Measurements from ENCODE around the gene LRPAP1.
"Not testable (repeated sequence)": the region's sequence is repeated elsewhere in the genome, so short reads cannot be mapped to it uniquely, and the experiment has no call there.

Gene LRPAP1

DNA sequence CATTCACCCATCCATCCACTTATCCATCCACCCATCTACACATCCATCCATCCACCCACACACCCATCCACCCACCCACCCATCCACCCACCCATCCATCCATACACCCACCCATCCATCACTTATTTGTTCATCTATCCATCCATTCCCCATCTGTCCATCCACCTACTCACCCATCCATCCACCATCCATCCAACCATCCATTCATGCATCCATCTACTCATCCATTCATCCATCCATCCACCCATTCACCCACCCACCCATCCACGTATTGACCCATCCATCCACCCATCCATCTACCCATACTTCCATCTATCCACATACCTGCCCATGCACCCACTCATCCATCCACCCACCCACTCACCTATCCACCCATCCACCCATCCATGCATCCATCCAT, 28.2 kb upstream of the LRPAP1 start:
- DNase-seq (ENCODE audit: low spot score), result not testable (repeated sequence)

DNA sequence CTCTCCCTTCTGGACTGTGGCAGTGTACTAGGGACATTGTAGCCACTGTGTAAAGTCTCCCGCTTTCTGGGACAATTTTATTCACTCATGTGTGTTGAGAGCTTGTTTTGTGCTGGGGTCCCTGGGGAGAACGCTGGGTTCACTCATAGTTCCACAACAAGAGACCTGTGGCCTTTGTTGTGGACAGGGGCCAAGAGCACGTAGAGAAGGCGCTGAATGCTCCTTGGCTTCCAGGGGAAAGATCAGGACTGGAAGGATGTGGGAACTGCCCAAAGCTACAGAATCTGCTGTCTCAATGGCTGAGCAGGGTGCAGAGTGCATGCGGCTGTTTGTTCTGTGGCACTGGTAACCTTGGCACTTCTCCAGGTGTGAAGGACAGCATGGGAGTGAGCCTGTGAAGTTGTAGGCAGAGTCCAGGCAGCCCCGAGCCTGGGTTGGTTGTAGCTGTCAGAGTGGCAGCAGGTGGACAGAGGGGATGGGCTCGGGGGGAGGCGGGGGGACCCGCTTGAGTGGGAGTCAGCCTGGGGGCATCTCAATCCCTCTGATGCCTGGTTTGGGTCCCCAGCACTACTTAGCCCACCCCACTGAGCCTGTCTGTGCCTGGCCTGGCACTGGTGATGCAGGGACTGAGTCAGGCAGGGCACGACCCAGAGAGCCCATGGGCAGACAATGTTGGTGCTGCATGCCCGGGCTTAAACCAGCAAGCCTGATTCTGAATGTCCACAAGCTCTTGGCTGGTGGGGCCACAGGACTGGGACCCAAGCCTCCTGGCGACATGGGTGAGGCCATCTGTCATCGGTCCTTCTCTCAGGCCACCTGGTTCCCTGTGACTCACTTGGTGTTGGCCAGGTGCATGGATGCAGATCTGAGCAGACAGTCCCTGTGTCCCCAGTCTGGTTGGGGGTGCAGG, 27.4 kb upstream of the LRPAP1 start:
- not testable (repeated sequence) for DNase-seq (ENCODE audit: low spot score)

DNA sequence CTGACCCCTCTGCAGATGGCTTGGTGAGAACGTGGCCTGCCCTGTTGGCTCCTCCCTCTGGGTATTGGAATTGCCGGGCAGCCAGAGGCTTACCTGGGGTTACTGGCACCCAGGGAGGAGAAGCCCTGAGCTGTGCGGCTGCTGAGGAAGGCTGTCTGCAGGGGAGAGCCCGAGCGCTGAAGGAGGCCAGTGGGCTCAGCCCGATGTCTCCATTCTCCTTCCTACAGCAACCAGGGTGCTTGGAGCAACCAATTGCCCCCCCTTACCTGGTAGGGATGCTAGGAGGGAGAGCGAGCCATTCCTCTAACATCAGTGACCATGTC, 26.3 kb upstream of the LRPAP1 start:
- not testable (repeated sequence) for DNase-seq (ENCODE audit: low spot score)

DNA sequence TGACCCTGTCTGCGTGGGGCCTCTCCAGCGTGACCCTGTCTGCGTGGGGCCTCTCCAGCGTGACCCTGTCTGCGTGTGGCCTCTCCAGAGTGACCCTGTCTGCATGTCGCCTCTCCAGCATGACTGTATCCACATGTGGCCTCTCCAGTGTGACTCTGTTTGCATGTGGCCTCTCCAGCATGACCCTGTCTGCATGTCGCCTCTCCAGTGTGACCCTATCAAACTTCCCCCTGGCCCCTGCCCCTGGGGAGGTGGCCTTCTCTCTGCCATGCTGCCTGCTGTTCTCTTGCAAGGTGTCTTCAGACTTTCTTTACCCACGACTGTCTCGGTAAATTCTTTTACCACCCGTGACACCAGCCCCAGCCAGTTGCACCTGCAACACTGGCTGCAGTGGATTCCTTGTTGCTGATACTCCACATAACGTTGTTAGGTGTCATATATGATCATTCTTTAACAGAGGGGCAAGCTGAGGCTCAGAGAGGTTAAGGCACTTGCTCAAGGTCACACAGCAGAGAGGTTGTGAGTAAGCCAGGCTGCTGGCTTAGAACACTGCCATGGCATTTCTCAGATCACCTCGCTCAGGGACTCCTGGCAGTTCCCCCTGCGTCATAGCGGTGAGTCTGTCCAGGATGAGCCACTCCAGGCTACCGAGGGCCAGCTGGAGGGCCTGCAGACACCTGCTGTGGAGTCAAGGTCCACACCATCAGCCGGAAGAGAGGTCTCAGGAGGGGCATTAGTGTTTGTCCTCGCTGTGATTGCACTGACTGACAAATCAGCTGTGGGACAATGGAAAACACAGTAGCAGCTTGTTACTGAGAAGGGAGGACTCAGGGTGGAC, 25.7 kb upstream of the LRPAP1 start:
- not testable (repeated sequence) for DNase-seq (ENCODE audit: low spot score)

DNA sequence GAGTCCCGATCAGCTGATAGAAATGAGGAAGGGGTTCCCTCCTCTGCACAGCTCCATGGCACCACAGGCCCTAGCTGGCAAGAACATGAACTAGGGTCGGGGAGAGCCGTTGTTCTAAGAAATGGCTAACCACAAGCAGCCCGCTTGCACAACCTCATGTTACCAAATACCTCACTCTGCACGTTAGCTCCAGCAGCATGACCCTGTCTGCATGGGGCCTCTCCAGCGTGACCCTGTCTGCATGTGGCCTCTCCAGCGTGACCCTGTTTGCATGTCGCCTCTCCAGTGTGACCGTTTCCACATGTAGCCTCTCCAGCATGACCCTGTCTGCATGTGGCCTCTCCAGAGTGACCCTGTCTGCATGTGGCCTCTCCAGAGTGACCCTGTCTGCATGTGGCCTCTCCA, 24.9 kb upstream of the LRPAP1 start:
- not testable (repeated sequence) for DNase-seq (ENCODE audit: low spot score)

DNA sequence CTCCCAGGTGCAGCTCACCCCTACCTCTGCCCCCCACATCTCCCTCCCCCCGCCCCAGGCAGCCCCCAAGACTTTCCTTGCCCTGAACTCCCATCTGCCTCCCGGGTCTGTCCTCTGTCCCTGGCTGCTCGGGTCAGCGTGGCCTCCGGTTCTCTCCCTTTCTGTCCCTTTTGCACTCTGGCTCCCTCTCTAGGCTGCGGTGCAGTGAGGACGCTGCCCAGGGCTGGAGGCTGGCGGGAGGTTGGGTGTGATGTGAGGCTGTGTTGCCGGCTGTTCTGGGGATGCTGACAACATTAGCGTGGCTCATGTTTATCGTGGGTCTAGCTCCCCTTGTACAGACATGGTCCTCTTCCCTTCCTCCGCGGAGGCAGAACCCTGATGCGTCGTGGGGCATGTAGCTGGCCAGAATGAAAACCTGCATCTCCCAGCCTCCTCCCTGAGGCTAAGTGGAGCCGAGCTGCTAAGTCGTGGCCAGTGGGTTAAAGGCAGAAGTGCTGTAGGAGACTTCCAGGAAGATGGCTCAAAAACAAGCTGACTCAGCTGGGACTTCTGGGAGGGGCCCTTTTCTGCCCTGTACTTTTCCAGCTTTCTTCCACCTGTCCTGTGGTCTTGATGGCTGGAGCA, 24.1 kb upstream of the LRPAP1 start:
- not testable (repeated sequence) for DNase-seq (ENCODE audit: low spot score)

DNA sequence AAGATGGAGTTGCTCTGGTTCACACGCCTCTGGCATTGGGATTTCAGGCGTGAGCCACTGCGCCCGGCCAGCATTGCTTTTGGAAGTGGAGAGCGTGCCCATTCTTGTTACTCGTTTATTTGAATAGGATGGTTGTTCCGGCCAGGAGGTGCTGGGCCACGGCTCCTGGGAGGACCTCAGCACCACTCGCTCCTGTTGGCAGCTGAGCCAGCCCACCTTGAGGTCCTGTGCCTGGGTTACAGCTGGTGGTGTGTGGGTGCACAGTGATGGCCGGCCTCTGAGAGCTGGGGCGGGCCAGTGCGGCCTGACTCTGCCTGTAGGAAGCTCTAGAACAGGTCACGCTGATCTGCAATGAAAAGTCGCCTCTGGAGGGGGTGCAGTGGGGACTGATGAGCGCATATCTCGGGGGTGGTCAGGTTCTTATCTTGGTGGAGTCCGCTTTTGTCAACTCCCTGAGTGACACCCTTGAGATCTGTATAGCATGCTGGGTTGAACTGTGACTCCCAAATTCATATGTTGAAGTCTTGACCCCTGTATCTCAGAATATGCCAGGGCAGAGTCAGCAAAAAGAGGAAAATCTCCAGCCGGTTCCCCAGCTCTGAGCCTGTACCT, 23.3 kb upstream of the LRPAP1 start:
- DNase-seq (ENCODE audit: low spot score), result not testable (repeated sequence)

DNA sequence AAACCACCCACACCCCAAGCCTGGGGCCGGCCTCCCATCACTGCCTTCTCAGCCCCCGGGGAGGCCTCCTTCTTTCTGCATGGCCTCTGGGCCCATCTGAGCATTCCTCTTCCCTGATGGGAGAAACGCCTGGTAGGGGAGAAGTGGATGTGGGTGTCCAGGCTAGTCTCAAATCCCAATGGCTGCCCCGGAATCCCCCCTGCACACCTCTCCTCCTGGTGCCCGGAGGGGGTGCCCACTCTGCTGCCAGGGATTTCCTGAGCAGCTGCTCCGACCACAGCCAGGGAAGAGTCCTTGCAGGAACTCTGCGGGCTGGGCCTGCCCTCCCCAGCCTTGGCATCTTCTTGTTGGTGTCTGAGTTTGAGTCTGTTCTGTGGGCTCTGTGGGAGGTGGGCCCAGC, 19.1 kb upstream of the LRPAP1 start:
- not testable (repeated sequence) for DNase-seq (ENCODE audit: low spot score)

DNA sequence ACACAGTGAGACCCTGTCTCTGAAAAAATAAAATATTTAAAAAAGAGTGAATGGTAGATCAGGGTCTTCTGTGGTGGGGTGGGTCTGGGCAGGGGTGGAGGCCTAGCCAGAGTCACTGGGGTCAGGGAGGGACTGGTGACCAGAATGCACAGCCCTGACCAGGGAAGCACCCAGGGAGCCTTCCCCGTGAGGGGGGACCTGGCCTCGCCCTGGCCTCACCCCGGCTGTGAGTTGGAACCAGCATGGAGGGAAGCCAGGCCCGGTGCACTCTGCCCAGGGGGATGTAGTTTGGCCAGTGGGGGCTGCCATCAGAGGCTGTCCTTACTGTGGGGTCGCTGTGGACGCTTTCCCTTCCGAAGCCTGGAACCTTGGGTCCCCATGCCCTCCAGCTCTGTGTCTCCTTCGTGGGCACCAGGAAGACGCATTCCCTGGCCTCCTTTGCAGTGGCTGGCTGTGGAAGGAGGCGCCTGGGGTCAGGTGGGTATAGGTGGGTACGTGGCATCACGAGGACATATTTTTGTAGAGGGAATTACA, 18.6 kb upstream of the LRPAP1 start:
- not testable (repeated sequence) for DNase-seq (ENCODE audit: low spot score)

DNA sequence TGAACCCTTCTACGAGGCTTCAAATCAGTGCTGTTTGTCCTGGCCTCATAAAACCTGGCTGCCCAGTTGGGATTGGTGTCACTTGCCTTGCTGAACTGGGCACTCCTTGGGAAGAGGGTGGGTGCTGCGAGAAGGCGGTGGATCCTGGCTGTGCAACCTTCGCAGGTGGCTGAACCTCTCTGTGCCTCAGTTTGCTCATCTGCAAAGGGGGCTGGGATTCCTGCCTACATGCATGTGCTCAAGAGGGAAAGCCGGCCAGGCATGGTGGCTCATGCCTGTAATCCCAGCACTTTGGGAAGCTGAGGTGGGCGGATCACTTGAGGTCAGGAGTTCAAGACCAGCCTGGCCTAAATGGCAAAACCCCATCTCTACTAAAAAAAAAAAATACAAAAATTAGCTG, 17.8 kb upstream of the LRPAP1 start:
- not testable (repeated sequence) for DNase-seq (ENCODE audit: low spot score)

DNA sequence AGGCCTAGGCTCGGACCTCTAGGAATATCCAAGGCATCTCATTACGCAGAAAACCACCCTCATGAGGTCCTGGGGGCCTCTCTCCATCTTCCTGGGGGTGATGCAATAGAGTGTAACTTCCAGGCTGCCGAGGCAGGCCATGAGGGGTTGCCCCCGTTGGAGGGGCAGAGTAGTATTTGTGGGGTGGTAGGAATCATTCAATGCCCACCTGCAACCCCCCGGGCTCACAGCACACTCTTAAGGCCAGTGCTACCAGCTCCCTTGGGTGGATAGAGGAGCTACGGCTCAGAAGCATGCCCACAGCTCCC, 17.4 kb upstream of the LRPAP1 start:
- not testable (repeated sequence) for DNase-seq (ENCODE audit: low spot score)

DNA sequence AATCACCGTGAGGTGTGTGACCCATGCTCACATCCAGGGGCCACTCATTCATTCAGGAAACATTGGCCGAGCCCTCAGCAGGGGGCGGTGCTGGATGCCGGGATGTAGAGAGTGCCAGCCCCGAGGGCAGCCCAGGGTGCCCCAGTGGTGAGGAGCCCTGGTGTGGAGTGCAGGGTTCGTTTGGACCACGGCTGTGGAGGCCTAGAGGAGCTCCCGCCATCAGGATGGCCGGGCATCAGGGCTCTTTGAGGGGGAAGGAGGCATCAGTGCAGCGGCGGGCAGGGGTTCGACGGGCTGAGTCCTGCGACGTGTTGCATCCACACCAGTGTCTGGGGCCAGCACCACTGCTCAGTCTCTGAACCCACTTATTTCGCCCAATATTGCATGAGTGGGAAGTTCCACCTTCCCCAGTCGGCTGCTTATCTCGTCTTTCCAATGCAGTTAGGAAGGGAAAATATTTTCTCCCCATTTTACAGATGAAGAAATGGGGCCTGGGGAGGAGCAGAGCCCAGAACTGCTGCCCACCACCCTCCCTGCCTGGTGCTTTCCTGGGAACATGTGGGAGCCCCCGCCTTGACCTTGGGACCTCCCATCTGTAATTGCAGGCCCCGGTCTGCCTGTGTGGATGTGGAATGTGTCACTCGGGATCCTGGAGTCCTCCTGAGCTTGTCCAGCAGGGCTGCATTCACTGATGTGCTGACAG, 16.9 kb upstream of the LRPAP1 start:
- DNase-seq (ENCODE audit: low spot score), result not testable (repeated sequence)

DNA sequence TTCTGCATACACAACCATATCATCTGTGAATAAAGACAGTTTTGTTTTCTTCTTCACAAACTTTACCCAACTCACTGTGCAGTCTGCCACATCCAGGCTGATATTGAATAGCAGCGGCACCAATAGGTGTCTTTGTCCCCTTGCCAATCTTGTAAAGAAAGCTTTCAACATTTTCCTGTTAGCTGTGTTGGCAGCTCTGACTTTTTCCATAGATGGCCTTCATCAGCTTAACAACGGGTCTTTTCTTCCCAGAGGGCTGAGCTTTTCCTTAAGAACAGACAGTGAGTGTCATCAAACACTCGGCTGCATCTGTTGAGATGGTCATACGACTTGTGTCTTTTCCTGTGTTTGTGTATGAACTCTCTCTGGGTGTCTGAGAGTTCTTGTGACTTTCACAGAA, 14.5 kb upstream of the LRPAP1 start:
- DNase-seq (ENCODE audit: low spot score), result not testable (repeated sequence)

DNA sequence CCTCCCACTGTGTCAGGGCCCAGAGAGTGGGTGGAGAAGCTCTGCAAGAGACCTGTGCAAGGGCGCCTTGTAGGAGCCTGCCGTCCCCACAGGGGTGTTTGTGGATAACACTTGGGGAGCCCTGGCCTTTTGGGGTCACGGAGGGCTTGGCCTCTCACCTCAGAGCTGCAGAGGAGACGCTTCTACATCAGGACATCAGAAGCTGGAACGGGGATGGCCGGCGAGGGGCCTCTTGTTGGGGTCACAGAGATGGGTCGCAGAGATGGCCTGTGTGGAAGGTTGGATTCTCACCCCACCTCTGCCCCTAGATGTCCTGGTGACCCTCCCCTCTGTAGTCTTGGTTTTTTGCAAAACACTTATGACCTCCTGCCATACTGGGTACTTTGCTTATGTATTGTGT, 13.1 kb upstream of the LRPAP1 start:
- DNase-seq (ENCODE audit: low spot score), result not testable (repeated sequence)

DNA sequence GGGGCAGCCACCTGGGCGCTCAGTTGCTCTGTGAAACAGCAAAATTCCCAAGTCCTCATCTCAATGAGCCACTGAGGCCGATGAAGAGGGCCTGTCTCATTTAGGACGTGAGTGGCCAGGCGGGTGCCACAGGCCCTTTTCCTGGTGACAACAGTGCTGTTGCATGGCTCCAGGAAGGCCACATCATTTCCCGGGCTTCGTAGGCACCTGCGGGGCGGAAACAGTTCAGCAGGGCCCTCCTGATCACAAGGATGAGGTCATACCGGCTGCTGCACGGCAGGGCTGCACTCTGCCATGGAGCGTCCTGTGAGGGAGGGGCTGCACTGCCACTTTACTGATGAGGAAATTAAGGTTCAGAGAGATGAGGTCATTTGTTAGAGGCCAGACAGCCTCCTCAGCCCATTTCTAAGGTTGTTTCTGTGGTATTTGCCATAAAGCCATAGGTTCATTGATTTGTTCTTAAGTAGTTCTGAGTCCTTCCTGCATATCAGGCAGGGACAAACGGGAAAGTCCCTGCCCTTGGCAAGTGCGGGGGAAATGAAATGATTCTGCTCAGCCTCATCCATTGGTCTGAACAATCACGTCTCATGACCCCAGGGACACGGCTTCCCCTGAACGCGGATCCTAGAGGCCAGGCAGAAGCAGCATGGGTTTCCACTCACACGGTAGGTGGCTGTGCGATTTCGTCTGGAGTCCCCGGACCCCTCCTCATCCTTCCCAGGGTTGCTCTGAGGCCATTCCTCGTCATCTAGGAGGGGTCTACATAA, 12.2 kb upstream of the LRPAP1 start:
- not testable (repeated sequence) for DNase-seq (ENCODE audit: low spot score)

DNA sequence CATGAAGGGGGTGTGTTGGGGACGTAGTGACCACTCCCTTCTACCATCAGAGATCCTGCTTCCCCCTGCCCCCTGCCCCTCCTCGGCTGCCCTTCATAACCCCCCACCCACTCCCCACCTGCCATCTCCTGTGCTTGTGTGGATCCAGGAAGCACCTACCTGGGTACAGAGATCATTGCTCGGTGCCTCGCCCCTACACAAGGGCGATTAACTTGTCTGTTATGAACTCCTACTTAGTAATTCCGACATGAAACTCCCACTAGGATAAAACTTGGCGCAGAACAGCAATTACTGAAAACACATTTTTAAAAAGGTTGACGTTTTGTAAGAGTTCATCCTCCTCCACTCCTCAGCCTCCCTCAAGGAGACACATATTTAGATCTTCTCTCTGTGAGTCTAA, 11.2 kb upstream of the LRPAP1 start:
- DNase-seq (ENCODE audit: low spot score), result not testable (repeated sequence)

DNA sequence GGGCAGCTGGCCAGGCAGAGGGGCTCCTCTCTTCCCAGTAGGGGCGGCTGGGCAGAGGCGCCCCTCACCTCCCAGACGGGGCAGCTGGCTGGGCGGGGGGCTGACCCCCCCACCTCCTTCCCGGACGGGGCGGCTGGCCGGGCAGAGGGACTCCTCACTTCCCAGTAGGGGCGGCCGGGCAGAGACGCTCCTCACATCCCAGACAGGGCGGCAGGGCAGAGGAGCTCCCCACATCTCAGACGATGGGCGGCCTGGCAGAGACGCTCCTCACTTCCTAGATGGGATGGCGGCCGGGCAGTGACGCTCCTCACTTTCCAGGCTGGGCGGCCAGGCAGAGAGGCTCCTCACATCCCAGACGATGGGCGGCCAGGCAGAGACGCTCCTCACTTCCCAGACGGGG, 6.7 kb upstream of the LRPAP1 start:
- not testable (repeated sequence) for DNase-seq (ENCODE audit: low spot score)

DNA sequence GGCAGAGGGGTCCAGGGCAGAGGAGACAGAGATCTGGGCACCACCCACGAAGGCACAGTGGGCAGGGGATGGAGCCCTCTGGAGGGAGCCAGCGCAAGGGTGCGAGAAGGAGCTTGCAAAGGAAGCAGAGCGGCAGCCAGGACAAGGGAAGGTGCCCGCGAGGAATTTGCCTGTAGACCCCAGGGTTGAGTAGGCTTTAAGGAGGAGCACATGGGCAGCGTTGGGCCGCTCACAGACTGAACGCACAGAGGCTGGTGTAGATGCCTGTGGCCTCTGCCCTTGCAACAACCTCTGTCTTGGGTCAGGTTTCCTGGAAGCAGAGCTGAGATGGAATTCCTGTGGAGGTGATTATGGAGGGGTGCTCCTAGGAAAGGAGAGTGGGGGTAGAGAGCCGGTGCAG, 3.6 kb upstream of the LRPAP1 start:
- not testable (repeated sequence) for DNase-seq (ENCODE audit: low spot score)

DNA sequence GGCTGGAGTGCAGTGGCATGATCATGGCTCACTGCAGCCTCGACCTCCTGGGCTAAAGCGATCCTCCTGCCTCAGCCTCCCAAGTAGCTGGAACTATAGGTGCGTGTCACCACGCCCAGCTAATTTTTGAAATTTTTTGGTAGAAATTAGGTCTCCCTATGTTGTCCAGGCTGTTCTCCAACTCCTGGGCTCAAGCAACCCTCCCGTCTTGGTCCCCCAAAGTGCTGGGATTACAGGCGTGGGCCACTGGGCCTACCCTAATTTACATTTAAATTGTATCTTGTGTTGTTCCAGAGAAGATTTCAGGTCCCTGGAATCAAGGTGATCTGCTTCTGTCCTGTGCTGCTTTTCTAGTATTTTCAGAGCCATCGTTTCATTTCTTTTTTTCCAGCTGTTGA, 1.2 kb upstream of the LRPAP1 start:
- no peak for DNase-seq (ENCODE audit: low spot score)

DNA sequence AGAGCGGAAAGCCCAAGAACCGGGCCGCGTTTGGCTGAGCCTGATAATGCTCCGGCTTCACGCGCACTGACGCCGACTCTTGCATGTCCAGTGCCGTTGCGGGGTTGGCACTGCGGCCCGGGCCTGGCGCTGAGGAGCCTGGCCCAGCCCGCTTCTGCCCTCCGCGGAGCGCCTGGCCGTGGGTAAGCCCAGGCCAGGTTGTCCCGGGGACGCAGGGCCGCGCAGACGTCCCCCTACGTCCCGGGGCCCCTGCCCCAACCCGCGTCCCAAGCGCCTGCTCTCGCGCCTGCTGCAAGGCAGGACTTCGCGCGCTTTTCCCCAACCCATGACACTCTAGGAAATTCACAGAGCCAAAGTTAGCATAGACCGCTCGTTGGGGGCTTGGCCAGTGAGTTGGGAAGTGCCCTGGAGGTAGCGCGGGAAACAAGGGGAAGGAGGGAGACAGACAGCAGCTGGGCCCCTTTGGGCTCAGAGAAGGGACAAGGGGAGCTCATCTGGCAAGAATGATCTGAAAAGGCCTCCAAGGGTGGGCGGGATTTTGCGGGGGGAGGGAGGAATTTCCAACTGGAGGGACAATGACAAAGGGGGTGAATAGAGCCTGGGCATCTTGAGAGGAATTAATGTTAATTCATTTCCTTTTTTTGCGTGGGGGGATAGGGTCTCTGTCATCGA, 665 bp upstream of the LRPAP1 start:
- DNase-seq (ENCODE audit: low spot score), result no peak

Measured in germinal center (tissue), 1 donor.